HEK293T (cell line): Measurements from ENCODE around the gene ATIC.
"Not testable (repeated sequence)": the region's sequence is repeated elsewhere in the genome, so short reads cannot be mapped to it uniquely, and the experiment has no call there.

ENCODE experiments used
- CTCF ChIA-PET: fragments of 350-600 bp; formaldehyde crosslinking; extraction: SDS; loops from one replicate; lab custom pipeline; 2021; ENCODE audit warnings: antibody characterized with exemption, inconsistent platforms; lab: Yijun Ruan, JAX
- POLR2A ChIA-PET: fragments of 350-600 bp; formaldehyde crosslinking; extraction: SDS; loops from one replicate; lab custom pipeline; 2020; ENCODE audit warnings: antibody characterized with exemption, inconsistent platforms; lab: Yijun Ruan, JAX
- DNase-seq: peaks from one replicate; pipeline ENCODE4 v3.0.0; 2012; ENCODE audit warnings: mixed read lengths; ENCODE audit errors: extremely low spot score
- ARNT ChIP-seq: fragments of 450-650 bp; IDR thresholded peaks from 2 replicates; pipeline ENCODE4 v1.6.1; 2017; ENCODE audit warnings: mild to moderate bottlenecking
- BHLHE40 ChIP-seq: fragments of 450-650 bp; IDR thresholded peaks from 2 replicates; pipeline ENCODE4 v1.6.1; 2016; ENCODE audit warnings: mild to moderate bottlenecking, moderate library complexity, borderline replicate concordance
- CTBP1 ChIP-seq: fragments of 450-650 bp; IDR thresholded peaks from 2 replicates; pipeline ENCODE4 v1.6.1; 2016; ENCODE audit warnings: borderline replicate concordance
- ELF4 ChIP-seq: fragments of 450-650 bp; IDR thresholded peaks from 2 replicates; pipeline ENCODE4 v1.6.1; 2017; ENCODE audit warnings: antibody characterized with exemption
- FOXA1 ChIP-seq: fragments of 450-650 bp; IDR thresholded peaks from 2 replicates; pipeline ENCODE4 v1.6.1; 2016; ENCODE audit warnings: mild to moderate bottlenecking
- FOXK2 ChIP-seq: fragments of 450-650 bp; IDR thresholded peaks from 2 replicates; pipeline ENCODE4 v1.6.1; 2016; ENCODE audit warnings: mild to moderate bottlenecking
- FOXM1 ChIP-seq: fragments of 450-650 bp; IDR thresholded peaks from 2 replicates; pipeline ENCODE4 v1.6.1; 2017; ENCODE audit warnings: mild to moderate bottlenecking, borderline replicate concordance
- HDGF ChIP-seq: fragments of 450-650 bp; IDR thresholded peaks from 2 replicates; pipeline ENCODE4 v1.6.1; 2017; ENCODE audit warnings: antibody characterized with exemption, borderline replicate concordance
- L3MBTL2 ChIP-seq: fragments of 450-650 bp; conservative IDR thresholded peaks from 2 replicates; pipeline ENCODE4 v1.6.1; 2016; ENCODE audit warnings: mild to moderate bottlenecking
- LEF1 ChIP-seq: fragments of 450-650 bp; IDR thresholded peaks from 2 replicates; pipeline ENCODE4 v1.6.1; 2017; ENCODE audit warnings: mild to moderate bottlenecking, borderline replicate concordance
- NFRKB ChIP-seq: fragments of 450-650 bp; IDR thresholded peaks from 2 replicates; pipeline ENCODE4 v1.6.1; 2016; ENCODE audit warnings: mild to moderate bottlenecking, moderate library complexity
- PKNOX1 ChIP-seq: fragments of 450-650 bp; IDR thresholded peaks from 2 replicates; pipeline ENCODE4 v1.6.1; 2016
- SP1 ChIP-seq: fragments of 450-650 bp; IDR thresholded peaks from 2 replicates; pipeline ENCODE4 v1.6.1; 2017
- SUZ12 ChIP-seq: fragments of 450-650 bp; IDR thresholded peaks from 2 replicates; pipeline ENCODE4 v1.6.1; 2016; ENCODE audit warnings: mild to moderate bottlenecking
- TARDBP ChIP-seq: fragments of 450-650 bp; IDR thresholded peaks from 2 replicates; pipeline ENCODE4 v1.6.1; 2016
- ZNF384 ChIP-seq: fragments of 450-650 bp; IDR thresholded peaks from 2 replicates; pipeline ENCODE4 v1.6.1; 2016

The ATIC gene

GRCh38 chr2:215358312-215358845 lies 46.5 kb downstream of the ATIC start:
- TF ChIP-seq LEF1: no peak
- no peak for TF ChIP-seq BHLHE40
- no peak for TF ChIP-seq FOXA1
- TF ChIP-seq ZNF384: no peak
- no peak for TF ChIP-seq L3MBTL2
- TF ChIP-seq ARNT: no peak
- no peak for TF ChIP-seq SP1
- TF ChIP-seq ELF4: no peak
- no peak for TF ChIP-seq TARDBP
- TF ChIP-seq CTBP1: no peak
- no peak for TF ChIP-seq NFRKB
- TF ChIP-seq PKNOX1: no peak
- TF ChIP-seq SUZ12: no peak
- TF ChIP-seq HDGF: no peak
- no peak for TF ChIP-seq FOXM1
- TF ChIP-seq FOXK2: no peak
- DNase-seq: no peak
- POLR2A ChIA-PET: no interaction called here
- CTCF ChIA-PET: no interaction called here

- no peak for DNase-seq
- CTCF ChIA-PET: no interaction called here
- POLR2A ChIA-PET: no interaction called here
- TF ChIP-seq FOXK2: no peak
- no peak for TF ChIP-seq ZNF384
- TF ChIP-seq PKNOX1: no peak
- no peak for TF ChIP-seq BHLHE40
- no peak for TF ChIP-seq FOXM1
- no peak for TF ChIP-seq CTBP1
- no peak for TF ChIP-seq FOXA1
- no peak for TF ChIP-seq LEF1
- TF ChIP-seq L3MBTL2: no peak
Observed at GRCh38 chr2:215358891-215359575, 47.2 kb downstream of the ATIC start.

GRCh38 chr2:215359576-215359922 lies 47.7 kb downstream of the ATIC start:
- DNase-seq: no peak
- ChIA-PET CTCF (no interaction called here), POLR2A (no interaction called here)
- TF ChIP-seq L3MBTL2 (no peak), SUZ12 (no peak), FOXM1 (no peak), ZNF384 (no peak), TARDBP (no peak), PKNOX1 (no peak), LEF1 (no peak), BHLHE40 (no peak), CTBP1 (no peak), FOXA1 (no peak), NFRKB (no peak), FOXK2 (no peak), HDGF (no peak), ARNT (no peak)

GRCh38 chr2:215360059-215360458 lies 48.2 kb downstream of the ATIC start:
- DNase-seq, POLR2A ChIA-PET, CTCF ChIA-PET: not testable (repeated sequence)

GRCh38 chr2:215360596-215360995 lies 48.7 kb downstream of the ATIC start:
- TF ChIP-seq TARDBP (no peak), NFRKB (no peak), FOXK2 (no peak), HDGF (no peak), CTBP1 (no peak), SUZ12 (no peak), ARNT (no peak), ELF4 (no peak), FOXA1 (no peak), BHLHE40 (no peak), L3MBTL2 (no peak), ZNF384 (no peak)
- ChIA-PET POLR2A (no interaction called here), CTCF (no interaction called here)

GRCh38 chr2:215361211-215361875 lies 49.5 kb downstream of the ATIC start:
- TF ChIP-seq TARDBP (no peak), NFRKB (no peak), CTBP1 (no peak)
- DNase-seq: no peak
- ChIA-PET POLR2A (no interaction called here), CTCF (no interaction called here)

More at GRCh38 chr2:215360596-215360995, 48.7 kb downstream of the ATIC start:
- DNase-seq: no peak
